OCI-LY3 (cell line): ENCODE measurements around the gene LYAR.

ENCODE experiments used
- EZH2phosphoT487 ChIP-seq: fragments of 200-600 bp; shearing (Covaris generic); IDR thresholded peaks from 2 replicates; pipeline ENCODE4 v1.6.1; 2018; ENCODE audit warnings: antibody characterized with exemption, mixed run types, low read depth
- TF ChIP-seq, protein P1 (sequence below): fragments of 200-600, 300-600 bp; sonication (generic); IDR thresholded peaks from 2 replicates; pipeline ENCODE4 v1.5.1; 2014; ENCODE audit warnings: antibody characterized with exemption, low read length, low read depth

DNA sequence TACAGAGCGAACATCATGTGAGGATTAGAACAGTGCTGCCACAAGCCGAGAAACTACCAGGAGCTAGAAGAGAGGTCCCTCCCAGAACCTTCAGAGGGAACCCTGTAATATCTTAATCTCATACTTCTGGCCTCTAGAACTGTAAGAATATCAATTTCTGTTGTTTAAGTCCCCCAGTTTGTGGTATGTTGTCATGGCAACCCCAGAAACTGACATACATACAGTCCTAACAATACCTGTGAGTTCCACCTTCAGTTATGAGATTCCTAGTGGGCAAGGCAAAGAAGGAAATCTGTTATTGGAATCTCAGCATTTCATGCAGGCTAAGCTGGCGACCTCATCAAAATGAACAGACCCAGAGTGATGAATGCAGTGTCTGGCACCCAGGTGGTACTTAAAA is 42.6 kb upstream of the LYAR start:
- TF ChIP-seq, protein P1, sequence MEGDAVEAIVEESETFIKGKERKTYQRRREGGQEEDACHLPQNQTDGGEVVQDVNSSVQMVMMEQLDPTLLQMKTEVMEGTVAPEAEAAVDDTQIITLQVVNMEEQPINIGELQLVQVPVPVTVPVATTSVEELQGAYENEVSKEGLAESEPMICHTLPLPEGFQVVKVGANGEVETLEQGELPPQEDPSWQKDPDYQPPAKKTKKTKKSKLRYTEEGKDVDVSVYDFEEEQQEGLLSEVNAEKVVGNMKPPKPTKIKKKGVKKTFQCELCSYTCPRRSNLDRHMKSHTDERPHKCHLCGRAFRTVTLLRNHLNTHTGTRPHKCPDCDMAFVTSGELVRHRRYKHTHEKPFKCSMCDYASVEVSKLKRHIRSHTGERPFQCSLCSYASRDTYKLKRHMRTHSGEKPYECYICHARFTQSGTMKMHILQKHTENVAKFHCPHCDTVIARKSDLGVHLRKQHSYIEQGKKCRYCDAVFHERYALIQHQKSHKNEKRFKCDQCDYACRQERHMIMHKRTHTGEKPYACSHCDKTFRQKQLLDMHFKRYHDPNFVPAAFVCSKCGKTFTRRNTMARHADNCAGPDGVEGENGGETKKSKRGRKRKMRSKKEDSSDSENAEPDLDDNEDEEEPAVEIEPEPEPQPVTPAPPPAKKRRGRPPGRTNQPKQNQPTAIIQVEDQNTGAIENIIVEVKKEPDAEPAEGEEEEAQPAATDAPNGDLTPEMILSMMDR: no peak
- TF ChIP-seq EZH2phosphoT487: no peak
